ENCODE results near the gene SLC6A4. TPM values are rescaled to one million over a fixed set of nuclear protein-coding genes. Genes with fewer than 3 reads are reported as not detected.

SLC6A4 gene
- total and polyA plus RNA-seq, 3 donors from 2014 or later: 1.7 to 2.4 (median 1.7) TPM

DNA sequence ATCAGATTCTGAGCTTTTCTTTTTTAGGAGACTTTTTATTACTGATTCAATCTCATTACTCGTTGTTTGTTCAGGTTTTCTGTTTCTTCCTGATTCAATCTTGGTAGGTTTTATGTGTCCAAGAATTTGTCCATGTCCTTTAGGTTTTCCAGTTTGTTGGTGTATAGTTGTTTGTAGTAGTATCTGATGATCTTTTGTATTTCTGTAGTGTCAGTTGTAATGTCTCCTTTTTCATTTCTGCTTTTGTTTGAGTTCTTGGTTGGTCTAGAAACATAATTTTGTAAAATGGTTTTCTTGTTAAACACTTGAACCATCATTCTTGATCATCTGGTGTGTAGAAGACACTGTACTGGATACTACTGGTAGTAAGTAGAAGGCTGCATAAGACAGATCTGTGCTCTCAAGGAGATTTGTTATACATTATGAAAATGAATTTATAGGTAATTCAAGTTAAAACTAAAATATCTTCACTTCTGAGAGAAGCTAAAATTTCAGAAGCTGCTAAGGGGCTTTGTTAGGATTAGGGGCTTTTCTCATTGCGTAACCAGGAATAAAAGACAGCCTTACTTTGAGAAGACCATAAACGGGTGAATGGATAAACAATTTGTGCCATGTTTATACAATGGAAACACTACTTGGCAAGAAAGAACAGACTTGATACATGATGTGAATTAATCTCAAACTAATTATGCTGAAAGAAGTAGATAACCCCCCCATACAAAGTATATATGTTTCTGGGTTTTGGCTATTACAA lies 74.9 kb downstream of the SLC6A4 start:
- Histone ChIP-seq H3K4me3 (no peak overlapping the region), H3K27me3 (no peaks in the 10 kb centered on the region), H3K36me3 (ENCODE audit: low read depth, missing control alignments) (no peaks in the 10 kb centered on the region), H3K9me3 (no peaks in the 10 kb centered on the region), H3K27ac (no peak overlapping the region), H3K4me1 (peaks cover 3% of the 10 kb centered on the region)
- DNase-seq: no peak
- intact Hi-C loops (cut with DNase I; ENCODE audit: low total_unique reads): no loop called here
- WGBS, 2 donors: 88 to 89% methylated on average over 3 of the region's 3 CpGs
- TF ChIP-seq CTCF (IDR thresholded peaks at IDR 0.05): no peak
- no peak for TF ChIP-seq POLR2A (IDR thresholded peaks at IDR 0.05)

DNA sequence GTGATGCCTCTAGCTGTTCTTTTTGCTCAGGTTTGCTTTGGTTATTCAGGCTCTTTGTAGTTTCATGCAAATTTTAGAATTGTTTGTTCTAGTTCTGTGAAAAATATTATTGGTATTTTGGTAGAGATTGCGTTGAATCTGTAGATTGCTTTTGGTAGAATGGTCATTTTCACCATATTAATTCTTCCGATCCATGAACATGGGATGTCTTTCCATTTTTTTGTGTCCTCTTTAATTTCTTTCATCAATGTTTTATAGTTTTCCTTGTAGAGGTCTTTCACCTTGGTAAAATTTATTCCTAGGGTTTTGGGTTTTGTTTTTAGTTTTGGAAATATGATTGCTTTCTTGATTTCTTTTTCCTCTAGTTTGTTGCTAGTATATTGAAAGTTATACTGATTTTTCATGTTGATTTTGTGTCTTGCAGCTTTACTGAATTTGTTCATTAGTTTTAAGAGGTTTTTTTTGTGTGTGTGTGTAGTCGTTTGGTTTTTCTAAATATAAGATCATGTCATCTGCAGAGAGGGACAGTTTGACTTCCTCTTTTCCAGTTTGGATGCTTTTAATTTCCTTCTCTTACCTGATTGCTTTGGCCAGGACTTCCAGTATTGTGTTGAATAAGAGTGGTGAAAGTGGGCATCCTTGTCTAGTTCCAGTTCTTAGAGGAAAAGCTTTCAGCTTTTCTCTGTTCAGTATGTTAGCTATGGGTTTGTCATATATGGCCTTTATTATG lies 76.4 kb downstream of the SLC6A4 start:
- WGBS, 2 donors: 93 to 98% methylated on average over 3 of the region's 3 CpGs
- no peaks in the 10 kb centered on the region for H3K27me3 ChIP-seq
- intact Hi-C loops (cut with DNase I; ENCODE audit: low total_unique reads): no loop called here

DNA sequence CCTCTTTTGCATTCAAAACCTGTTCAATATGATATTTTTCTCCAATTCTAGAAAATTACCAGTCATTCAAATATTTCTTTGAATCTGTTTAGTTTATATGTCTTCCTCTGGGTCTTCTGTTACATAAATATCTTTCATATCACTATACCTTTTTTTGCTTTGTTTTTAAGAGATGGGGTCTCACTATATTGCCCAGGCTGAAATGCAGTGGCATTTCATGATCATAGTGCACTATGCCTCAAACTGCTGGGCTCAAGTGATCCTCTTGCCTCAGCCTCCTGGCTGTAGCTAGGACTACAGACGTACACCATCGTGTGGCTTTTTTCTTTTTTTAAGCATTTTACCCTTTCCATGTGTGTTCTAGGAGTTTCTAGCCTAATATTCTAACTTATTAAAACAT lies 80.1 kb downstream of the SLC6A4 start:
- 98 to 100% methylated on average over 2 of the region's 2 CpGs for WGBS, 2 donors
- H3K36me3 ChIP-seq (ENCODE audit: low read depth, missing control alignments): no peaks in the 10 kb centered on the region
- H3K27ac ChIP-seq: no peak overlapping the region
- no peaks in the 10 kb centered on the region for H3K4me1 ChIP-seq
- no peak for DNase-seq
- no peaks in the 10 kb centered on the region for H3K9me3 ChIP-seq
- intact Hi-C loops (cut with DNase I; ENCODE audit: low total_unique reads): no loop called here
- H3K4me3 ChIP-seq: no peak overlapping the region
- no peaks in the 10 kb centered on the region for H3K27me3 ChIP-seq
- TF ChIP-seq POLR2A (IDR thresholded peaks at IDR 0.05): no peak
- TF ChIP-seq CTCF (IDR thresholded peaks at IDR 0.05): no peak

More for the DNA sequence above, 76.4 kb downstream of the SLC6A4 start:
- peaks cover 3% of the 10 kb centered on the region for H3K4me1 ChIP-seq
- H3K4me3 ChIP-seq: no peak overlapping the region
- no peak for TF ChIP-seq POLR2A (IDR thresholded peaks at IDR 0.05)
- no peak for TF ChIP-seq CTCF (IDR thresholded peaks at IDR 0.05)
- no peak for DNase-seq
- no peak overlapping the region for H3K27ac ChIP-seq
- no peaks in the 10 kb centered on the region for H3K36me3 ChIP-seq (ENCODE audit: low read depth, missing control alignments)
- H3K9me3 ChIP-seq: no peaks in the 10 kb centered on the region

DNA sequence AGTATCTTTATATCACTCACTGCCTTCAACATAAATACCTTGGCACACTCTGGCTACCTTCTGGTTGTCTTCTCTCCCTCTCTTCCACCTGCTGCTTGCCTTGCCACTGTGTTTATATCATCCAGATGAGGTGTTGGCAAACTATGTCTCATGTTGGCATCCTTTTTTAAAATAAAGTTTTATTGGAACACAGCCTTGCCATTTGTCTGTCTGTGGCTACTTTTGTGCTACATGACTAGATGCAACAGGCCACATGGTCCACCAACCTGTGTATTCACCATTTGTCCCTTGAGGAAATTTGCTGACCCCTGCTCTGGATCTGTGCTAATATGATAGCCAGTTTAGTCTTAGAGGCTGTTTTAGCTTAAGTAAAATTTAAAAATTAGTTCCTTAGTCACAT lies 82.0 kb downstream of the SLC6A4 start:
- Histone ChIP-seq H3K9me3 (no peaks in the 10 kb centered on the region), H3K4me1 (no peaks in the 10 kb centered on the region), H3K4me3 (no peak overlapping the region), H3K27ac (no peak overlapping the region), H3K36me3 (ENCODE audit: low read depth, missing control alignments) (no peaks in the 10 kb centered on the region), H3K27me3 (no peaks in the 10 kb centered on the region)
- TF ChIP-seq CTCF (IDR thresholded peaks at IDR 0.05) (no peak), POLR2A (IDR thresholded peaks at IDR 0.05) (no peak)
- intact Hi-C loops (cut with DNase I; ENCODE audit: low total_unique reads): no loop called here
- no peak for DNase-seq
